Heart left ventricle (tissue), 16 donors: ENCODE measurements around the gene OGT. TPM values are rescaled to one million over a fixed set of nuclear protein-coding genes. Genes with fewer than 3 reads are reported as not detected.
A peak's percentile ranks its signal among the peaks of the same experiment; 100 is the strongest.

Experiments used
- ATAC-seq, 4 donors: fragments of 200-7000 bp; cut with Tn5 transposase; one replicate each; pipeline ENCODE4 v1.9.1; 2020 to 2022; ENCODE audit warnings: moderate library complexity in 4 of 4, mild to moderate bottlenecking in 3 of 4, moderate number of reproducible peaks in 1 of 4
- DNase-seq, 5 donors: peaks; one replicate each; pipeline ENCODE4 v3.0.0-alpha.2; 2020
- H3K27ac ChIP-seq, 12 donors: fragments of 200-600 bp; sonication (generic) in 4 of 12; one replicate each; pipeline versions ENCODE4 v1.5.0 to v1.8.0; 2016 to 2022; ENCODE audit warnings: mild to moderate bottlenecking in 2 of 12
- H3K27me3 ChIP-seq, 9 donors: fragments of 200-600 bp; sonication (generic) in 2 of 9; one replicate each; pipeline versions ENCODE4 v1.5.1 to v1.8.0; 2016 to 2022; ENCODE audit warnings: mild to moderate bottlenecking in 3 of 9
- H3K36me3 ChIP-seq, 9 donors: fragments of 200-600 bp; sonication (generic) in 2 of 9; one replicate each; pipeline versions ENCODE4 v1.5.0 to v1.8.0; 2018 to 2022; ENCODE audit warnings: mild to moderate bottlenecking in 2 of 9
- H3K4me1 ChIP-seq, 12 donors: fragments of 200-600 bp; sonication (generic) in 4 of 12; one replicate each; pipeline versions ENCODE4 v1.5.0 to v1.8.0; 2016 to 2022; ENCODE audit warnings: mild to moderate bottlenecking in 3 of 12
- H3K4me3 ChIP-seq, 12 donors: fragments of 200-600 bp; sonication (generic) in 4 of 12; one replicate each; pipeline versions ENCODE4 v1.5.0 to v1.8.0; 2017 to 2022; ENCODE audit warnings: mild to moderate bottlenecking in 9 of 12, moderate library complexity in 4 of 12
- H3K9me3 ChIP-seq, 12 donors: fragments of 200-600 bp; sonication (generic) in 4 of 12; one replicate each; pipeline versions ENCODE4 v1.5.0 to v1.8.0; 2016 to 2022; ENCODE audit warnings: mild to moderate bottlenecking in 1 of 12
- POLR2A ChIP-seq, 2 donors: fragments of 450-650 bp; IDR thresholded peaks; one replicate each; pipeline ENCODE4 v1.6.1; 2017; ENCODE audit warnings: antibody characterized with exemption in 2 of 2, mild to moderate bottlenecking in 2 of 2, moderate library complexity in 2 of 2
- WGBS, 4 donors: extraction: QIAGEN DNeasy Blood & Tissue Kit in 2 of 4; methylation state at CpG; one replicate each; pipeline versions ENCODE4 v1.1.5 to v1.1.7; 2013 to 2018; 5-methylcytosine and 5-hydroxymethylcytosine counted together
- intact Hi-C, 10 donors: fragments of 100-400 bp; cut with DNase I; formaldehyde crosslinking; loops; one replicate each; pipeline versions ENCODE4 v1.11.1 to v1.14.2; 2022
- polyA plus RNA-seq, 2 donors: library from polyadenylated mRNA; stranded (reverse); fragments of 200-250 nt; gene quantifications; one replicate each; pipeline ENCODE4 v1.2.3, GENCODE V29; 2013
- total RNA-seq, 9 donors: library from RNA; depleted of rRNA in 2 of 9; stranded (reverse); fragments of >200 nt in 2 of 9; fragmentation: NEBNext Ultra II Directional in 3 of 9; extraction: Animal tissue kit (Norgen Biotek cat#: 25700) in 3 of 9; gene quantifications; one replicate each; pipeline versions ENCODE4 v1.1.0 to v1.2.4, GENCODE V29; 2016 to 2023
- TF ChIP-seq, protein P1 (sequence below), 12 donors: fragments of 200-600 bp; sonication (generic) in 4 of 12; IDR thresholded peaks; one replicate each; pipeline versions ENCODE4 v1.5.0 to v1.8.0; 2018 to 2022; ENCODE audit warnings: antibody characterized with exemption in 12 of 12, mild to moderate bottlenecking in 5 of 12
- donor health status: ischemic (EF 13 %, LVEDD 7.1; RV severe dilation, severe dysfunction).
- donor health status: healthy with polysubstance abuse.
- donor health status: DM: no; HTN: yes; CAD: no.
- donor health status: DM: no; HTN: no; CAD: no.
- donor health status: ischemic (EF 25% LVEDD 6.9; RV normal size, moderate dysfunction).
- donor health status: ischemic (EF 25% LVEDD 5.7; RV mildly dilated, moderate dysfunction).
- donor health status: healthy.
- donor health status: DM: yes; HTN: yes; CAD: no.
- donor health status: ischemic (EF 35%, LVEDD 5.7; RV mildly dilated, moderate dysfunction).
- donor health status: nonischemic (EF 11% LVEDD 7.7; RV severe dilation, severe dysfunction).
- donor health status: DM: yes; HTN: yes; CAD: no.
- donor health status: PGD.
- donor health status: ischemic (EF 29% LVEDD 5.4; RV normal size, mild dysfunction).
- donor health status: nonischemic (EF 23%, LVEDD 6.1; RV moderate dilation, normal function).

The OGT gene
- total and polyA plus RNA-seq, 11 donors = 20.0 to 84.1 (median 71.2) TPM

DNA sequence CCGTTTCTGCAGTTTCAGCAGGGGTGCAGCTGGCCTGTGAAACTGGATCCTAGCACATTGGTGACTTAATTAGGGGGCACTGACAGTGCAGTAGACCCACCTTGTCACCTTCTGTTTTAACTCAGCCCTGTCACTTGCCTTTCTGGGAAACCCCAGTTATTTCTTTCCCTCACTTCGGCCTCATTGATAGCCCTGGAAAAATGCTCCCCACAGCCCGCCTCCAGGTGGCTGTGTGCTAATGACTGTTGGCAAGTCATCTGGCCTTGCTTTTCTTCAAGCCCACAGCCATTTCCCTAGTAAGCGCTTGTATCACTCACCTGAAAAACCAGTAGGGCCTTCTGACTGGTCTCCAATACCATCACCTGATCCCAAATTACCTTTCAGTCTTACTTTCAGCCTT, 82.2 kb downstream of the OGT start:
- DNase-seq (no peak), ATAC-seq (no peak)
- H3K27ac ChIP-seq = no peak overlapping the region
- H3K36me3 ChIP-seq = peaks cover 0 to 45% (median 36%) of the 10 kb centered on the region in 9 donors
- intact Hi-C loops = loop anchor here in 1 of 10 donors (5.0 kb wide), 1 partner anchor 37 kb away; no protein-coding TSS in a partner anchor
- 89 to 100% (median 95%) methylated on average over 4 of the region's 4 CpGs for WGBS, 4 donors
- H3K4me3 ChIP-seq = peak overlapping the region in 1 of 12 donors; percentile 47
- TF ChIP-seq, protein P1, sequence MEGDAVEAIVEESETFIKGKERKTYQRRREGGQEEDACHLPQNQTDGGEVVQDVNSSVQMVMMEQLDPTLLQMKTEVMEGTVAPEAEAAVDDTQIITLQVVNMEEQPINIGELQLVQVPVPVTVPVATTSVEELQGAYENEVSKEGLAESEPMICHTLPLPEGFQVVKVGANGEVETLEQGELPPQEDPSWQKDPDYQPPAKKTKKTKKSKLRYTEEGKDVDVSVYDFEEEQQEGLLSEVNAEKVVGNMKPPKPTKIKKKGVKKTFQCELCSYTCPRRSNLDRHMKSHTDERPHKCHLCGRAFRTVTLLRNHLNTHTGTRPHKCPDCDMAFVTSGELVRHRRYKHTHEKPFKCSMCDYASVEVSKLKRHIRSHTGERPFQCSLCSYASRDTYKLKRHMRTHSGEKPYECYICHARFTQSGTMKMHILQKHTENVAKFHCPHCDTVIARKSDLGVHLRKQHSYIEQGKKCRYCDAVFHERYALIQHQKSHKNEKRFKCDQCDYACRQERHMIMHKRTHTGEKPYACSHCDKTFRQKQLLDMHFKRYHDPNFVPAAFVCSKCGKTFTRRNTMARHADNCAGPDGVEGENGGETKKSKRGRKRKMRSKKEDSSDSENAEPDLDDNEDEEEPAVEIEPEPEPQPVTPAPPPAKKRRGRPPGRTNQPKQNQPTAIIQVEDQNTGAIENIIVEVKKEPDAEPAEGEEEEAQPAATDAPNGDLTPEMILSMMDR (IDR thresholded peaks at IDR 0.05) = no peak
- no peak for TF ChIP-seq POLR2A (IDR thresholded peaks at IDR 0.05)
- no peaks in the 10 kb centered on the region for H3K4me1 ChIP-seq
- H3K27me3 ChIP-seq = no peaks in the 10 kb centered on the region
- no peaks in the 10 kb centered on the region for H3K9me3 ChIP-seq

DNA sequence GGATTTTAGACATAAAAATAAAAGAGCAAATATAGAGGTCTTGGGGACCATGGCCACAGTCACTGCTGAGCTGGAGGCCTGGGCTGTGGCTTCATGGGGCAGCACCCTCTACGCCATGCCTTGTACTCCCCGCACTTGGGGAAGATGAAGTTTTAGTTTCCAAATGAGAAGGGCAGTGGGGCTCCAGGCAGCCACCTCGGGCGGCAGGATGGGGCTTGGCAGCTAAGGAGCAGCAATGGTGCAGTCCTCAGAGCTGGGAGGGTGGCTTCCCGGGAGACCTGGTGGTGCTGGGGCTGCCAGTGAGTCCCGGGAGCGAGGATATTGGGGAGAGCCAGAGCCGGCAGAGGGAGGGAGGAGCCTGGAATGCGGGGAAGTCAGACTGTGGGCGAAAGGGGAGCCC, 83.0 kb downstream of the OGT start:
- 89 to 94% (median 91%) methylated on average over 10 of the region's 10 CpGs for WGBS, 4 donors
- intact Hi-C loops = loop anchor here in 1 of 10 donors (5.0 kb wide), 1 partner anchor 36 kb away; no protein-coding TSS in a partner anchor
- Histone ChIP-seq H3K27ac (no peak overlapping the region), H3K9me3 (no peaks in the 10 kb centered on the region), H3K4me1 (no peaks in the 10 kb centered on the region), H3K4me3 (peak overlapping the region in 1 of 12 donors; percentile 47), H3K36me3 (peaks cover 0 to 36% (median 28%) of the 10 kb centered on the region in 9 donors), H3K27me3 (no peaks in the 10 kb centered on the region)
- TF ChIP-seq, protein P1 (IDR thresholded peaks at IDR 0.05) = no peak
- TF ChIP-seq POLR2A (IDR thresholded peaks at IDR 0.05) = no peak
- ATAC-seq (no peak), DNase-seq (no peak)

GRCh38 chrX:71616672-71617529, 84.0 kb downstream of the OGT start:
- ATAC-seq = no peak
- peak overlapping the region in 2 of 12 donors; percentile 26 to 47 for H3K4me3 ChIP-seq

More at GRCh38 chrX:71616672-71617529, 84.0 kb downstream of the OGT start:
- WGBS, 4 donors = 79 to 89% (median 87%) methylated on average over 42 to 43 of the region's 43 CpGs
- Histone ChIP-seq H3K9me3 (no peaks in the 10 kb centered on the region), H3K27me3 (no peaks in the 10 kb centered on the region), H3K4me1 (peaks cover 0 to 3% (median 0%) of the 10 kb centered on the region in 12 donors), H3K27ac (peak overlapping the region in 1 of 12 donors; percentile 52), H3K36me3 (peaks cover 0 to 28% (median 21%) of the 10 kb centered on the region in 9 donors)
- no peak for DNase-seq
- intact Hi-C loops = loop anchor here in 1 of 10 donors (5.0 kb wide), 1 partner anchor 35 kb away; no protein-coding TSS in a partner anchor
- TF ChIP-seq POLR2A (IDR thresholded peaks at IDR 0.05) = no peak
- TF ChIP-seq, protein P1 (IDR thresholded peaks at IDR 0.05) = no peak
